ENCODE results near the gene CSRP2.

The CSRP2 gene

DNA sequence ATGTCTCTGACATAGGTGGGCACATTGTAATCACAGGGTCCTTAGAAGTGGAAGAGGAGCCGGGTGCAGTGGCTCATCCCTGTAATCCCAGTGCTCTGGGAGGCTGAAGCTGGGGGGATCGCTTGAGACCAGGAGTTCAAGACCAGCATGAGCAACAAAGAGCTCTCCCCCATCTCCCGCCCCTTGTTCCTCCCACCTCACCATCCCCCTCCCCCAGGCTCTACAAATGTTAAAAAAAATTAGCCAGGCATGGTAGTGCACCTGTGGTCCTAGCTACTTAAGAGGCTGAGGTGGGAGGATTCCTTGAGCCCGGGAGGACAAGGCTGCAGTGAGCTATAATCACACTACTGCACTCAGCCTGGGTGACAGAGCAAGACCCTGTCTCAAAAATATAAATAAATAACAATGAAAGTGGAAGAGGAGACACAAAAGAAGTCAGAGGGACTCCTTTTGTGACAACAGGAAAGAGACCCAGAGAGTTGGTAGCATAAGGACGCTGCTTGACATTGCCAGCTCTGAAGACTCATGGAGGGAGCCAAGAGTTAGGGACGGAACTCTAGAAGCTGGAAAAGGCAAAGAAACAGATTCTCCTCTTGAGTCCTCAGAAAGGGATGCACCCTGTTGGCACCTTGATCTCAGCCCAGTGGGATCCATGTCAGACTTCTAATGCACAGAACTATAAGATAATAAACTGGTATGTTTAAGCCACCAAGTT, 29.6 kb upstream of the CSRP2 start:
- peak overlapping the region; percentile 45 for H3K27ac ChIP-seq
- TF ChIP-seq, protein P1, sequence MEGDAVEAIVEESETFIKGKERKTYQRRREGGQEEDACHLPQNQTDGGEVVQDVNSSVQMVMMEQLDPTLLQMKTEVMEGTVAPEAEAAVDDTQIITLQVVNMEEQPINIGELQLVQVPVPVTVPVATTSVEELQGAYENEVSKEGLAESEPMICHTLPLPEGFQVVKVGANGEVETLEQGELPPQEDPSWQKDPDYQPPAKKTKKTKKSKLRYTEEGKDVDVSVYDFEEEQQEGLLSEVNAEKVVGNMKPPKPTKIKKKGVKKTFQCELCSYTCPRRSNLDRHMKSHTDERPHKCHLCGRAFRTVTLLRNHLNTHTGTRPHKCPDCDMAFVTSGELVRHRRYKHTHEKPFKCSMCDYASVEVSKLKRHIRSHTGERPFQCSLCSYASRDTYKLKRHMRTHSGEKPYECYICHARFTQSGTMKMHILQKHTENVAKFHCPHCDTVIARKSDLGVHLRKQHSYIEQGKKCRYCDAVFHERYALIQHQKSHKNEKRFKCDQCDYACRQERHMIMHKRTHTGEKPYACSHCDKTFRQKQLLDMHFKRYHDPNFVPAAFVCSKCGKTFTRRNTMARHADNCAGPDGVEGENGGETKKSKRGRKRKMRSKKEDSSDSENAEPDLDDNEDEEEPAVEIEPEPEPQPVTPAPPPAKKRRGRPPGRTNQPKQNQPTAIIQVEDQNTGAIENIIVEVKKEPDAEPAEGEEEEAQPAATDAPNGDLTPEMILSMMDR (conservative IDR thresholded peaks at IDR 0.05): no peak

DNA sequence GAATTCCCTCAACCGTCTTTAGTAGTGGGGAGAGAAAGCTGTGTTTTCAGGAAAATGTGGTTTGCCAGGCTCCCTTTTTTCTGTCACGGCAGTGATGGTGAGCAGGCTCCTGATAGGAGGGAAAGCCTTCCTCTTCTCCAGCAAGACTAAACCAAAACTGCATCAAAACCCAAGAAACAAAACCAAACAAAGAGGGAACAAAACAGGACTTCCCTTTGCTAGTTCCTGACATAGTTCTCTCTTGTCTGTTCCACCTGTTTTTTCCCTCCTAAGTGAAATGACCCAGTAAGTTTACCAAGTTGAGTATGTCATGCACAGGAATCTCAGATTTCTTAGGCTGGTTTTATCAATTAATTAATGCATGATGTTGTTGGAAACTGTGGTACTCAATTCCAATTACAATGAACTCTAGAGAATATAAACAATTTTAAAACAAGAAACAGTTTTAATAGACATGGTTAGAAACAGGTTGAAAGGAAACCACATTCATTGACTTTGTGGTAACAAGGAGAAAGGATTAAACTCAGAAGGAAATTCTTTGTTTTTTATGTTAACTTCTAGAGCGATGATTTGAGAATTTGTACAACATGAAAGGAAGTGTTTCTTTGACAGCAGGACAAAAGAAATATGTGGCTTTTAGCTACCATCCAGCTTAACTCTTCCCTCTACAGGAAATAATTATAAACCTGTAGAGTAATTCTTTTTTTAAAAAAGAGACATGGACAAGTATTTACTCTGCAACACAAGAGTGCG, 23.0 kb upstream of the CSRP2 start:
- no peak overlapping the region for H3K27ac ChIP-seq
- TF ChIP-seq, protein P1 (conservative IDR thresholded peaks at IDR 0.05): no peak

DNA sequence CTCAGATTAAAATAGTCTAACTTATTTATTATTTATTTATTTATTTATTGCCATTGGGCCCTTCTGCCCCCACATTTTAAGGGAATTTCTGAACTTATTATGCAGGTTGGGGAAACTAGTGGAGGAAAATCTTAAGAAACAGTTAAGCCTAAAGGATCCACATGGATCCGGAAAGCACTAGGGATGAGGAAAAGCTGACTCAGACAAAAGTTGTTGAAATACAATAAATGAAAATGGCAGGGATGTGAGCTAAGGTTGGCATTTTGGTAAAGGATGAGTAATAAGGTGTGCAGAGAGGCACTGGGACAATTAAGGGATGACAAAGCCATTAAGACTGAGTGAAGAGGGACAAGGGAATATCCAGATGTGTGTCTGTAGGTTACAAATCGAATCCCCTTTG, 20.7 kb upstream of the CSRP2 start:
- TF ChIP-seq, protein P1 (conservative IDR thresholded peaks at IDR 0.05): no peak

DNA sequence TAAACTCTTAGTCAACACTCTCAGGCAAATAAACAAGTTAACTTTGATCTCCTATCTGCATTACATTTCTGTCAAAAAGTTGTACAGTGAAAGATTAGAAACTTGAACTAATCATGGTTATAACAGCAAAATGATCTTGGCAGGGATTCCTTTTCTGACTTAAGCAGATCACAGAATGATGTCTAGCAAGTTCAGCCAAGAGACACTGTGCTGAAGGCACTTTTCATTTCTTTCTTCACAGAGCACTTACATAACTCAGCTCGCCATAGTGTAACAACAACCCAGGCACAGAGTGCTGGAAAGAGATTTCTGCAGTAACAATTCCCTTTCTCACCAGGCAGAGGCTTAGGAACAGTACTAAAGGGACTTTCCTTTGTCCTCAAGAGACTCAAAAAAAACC, 19.6 kb upstream of the CSRP2 start:
- H3K27ac ChIP-seq: no peak overlapping the region
- TF ChIP-seq, protein P1 (conservative IDR thresholded peaks at IDR 0.05): no peak

More for the DNA sequence above, 20.7 kb upstream of the CSRP2 start:
- no peak overlapping the region for H3K27ac ChIP-seq

DNA sequence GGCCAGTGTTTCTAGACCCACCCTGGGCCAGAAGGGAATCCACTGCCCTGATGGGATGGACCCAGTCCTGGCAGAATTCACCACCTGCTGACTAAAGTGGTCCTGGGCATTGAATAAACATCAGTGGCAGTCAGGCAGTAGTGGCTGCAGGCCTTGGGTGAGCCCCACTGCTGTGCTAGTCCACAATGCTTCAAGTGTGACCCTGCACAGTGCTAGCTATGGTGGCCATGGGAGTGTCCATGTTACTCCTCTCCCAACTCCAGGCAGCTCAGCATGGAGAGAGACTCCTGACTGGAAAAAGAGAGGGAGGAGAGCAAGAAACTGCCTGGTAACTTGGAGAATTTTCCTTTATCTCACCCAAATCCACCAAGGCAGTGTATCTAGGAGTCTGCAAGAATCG, 17.5 kb upstream of the CSRP2 start:
- no peak overlapping the region for H3K27ac ChIP-seq
- TF ChIP-seq, protein P1 (conservative IDR thresholded peaks at IDR 0.05): no peak

DNA sequence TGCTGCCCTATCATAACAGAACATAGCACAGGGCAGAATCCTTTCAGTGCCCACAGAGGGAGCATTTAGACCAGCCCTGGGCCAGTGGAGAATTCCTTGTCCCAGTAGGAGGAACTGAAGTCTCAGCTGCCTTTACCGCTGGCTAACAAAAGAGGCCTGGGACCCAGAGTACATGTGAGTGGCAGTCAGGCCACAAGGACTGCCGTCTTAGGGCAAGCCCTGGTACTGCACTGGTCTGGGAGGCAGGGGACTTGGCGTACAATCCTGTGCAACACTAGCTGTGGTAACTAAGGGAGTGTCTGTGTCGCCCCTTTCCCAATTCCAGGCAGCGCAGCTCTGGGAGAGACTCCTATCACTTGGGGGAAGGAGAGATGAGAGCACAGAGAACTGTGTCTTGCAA, 17.0 kb upstream of the CSRP2 start:
- TF ChIP-seq, protein P1 (conservative IDR thresholded peaks at IDR 0.05): no peak
- no peak overlapping the region for H3K27ac ChIP-seq

DNA sequence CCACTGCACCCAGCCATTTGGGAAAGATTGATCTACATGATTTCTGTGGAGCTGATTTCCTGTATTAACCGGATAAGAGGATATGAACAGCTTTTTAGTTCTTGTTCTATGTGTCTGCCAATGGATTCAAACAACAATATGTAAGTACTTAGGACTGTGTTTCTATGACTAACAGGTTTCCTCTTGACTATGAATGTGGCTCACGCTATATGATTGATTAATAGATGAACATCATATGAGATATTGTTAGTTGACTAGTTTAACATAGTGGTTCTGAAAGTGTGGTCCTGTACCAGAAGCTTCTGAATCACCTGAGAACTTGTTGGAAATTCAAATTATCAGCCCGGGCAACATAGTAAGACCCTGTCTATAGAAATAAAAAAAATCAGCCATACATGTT, 12.8 kb upstream of the CSRP2 start:
- no peak overlapping the region for H3K27ac ChIP-seq
- TF ChIP-seq, protein P1 (conservative IDR thresholded peaks at IDR 0.05): no peak
